GM12864 (cell line): Measurements from ENCODE around the gene GAS5.

Experiments used
- DNase-seq: peaks from one replicate; pipeline ENCODE4 v3.0.0-alpha.2; 2011; ENCODE audit warnings: low read depth
- H3K4me3 ChIP-seq: 2 replicates; pipeline ENCODE4 v1.5.1; 2011; ENCODE audit warnings: mild to moderate bottlenecking, low read depth, low read length, control low read depth
- TF ChIP-seq, protein P1 (sequence below): IDR thresholded peaks from 2 replicates; pipeline ENCODE4 v1.5.1; 2011; ENCODE audit warnings: low read depth, mild to moderate bottlenecking, moderate library complexity, low read length, control low read depth, inconsistent platforms; ENCODE audit errors: missing control alignments

Gene GAS5

DNA sequence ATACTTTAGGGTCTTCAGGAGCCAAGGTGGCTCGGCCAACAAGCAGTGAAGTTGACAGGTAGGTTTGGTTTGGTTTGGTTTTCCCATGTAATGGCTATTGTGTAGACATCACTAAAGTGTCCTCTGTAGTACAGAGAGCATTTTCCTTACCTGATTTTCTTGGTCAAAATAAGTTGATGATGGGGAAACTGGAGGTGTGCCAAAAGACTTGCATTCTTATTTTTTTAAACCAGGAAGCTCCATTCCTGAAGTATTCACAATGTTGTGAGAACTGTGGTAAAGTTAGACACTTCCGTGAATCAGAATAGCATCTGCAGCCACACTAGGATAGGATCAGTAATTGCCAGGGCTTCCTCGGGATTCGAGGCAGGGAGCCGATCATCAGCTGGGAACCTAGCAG lies 3.3 kb upstream of the GAS5 start:
- TF ChIP-seq, protein P1, sequence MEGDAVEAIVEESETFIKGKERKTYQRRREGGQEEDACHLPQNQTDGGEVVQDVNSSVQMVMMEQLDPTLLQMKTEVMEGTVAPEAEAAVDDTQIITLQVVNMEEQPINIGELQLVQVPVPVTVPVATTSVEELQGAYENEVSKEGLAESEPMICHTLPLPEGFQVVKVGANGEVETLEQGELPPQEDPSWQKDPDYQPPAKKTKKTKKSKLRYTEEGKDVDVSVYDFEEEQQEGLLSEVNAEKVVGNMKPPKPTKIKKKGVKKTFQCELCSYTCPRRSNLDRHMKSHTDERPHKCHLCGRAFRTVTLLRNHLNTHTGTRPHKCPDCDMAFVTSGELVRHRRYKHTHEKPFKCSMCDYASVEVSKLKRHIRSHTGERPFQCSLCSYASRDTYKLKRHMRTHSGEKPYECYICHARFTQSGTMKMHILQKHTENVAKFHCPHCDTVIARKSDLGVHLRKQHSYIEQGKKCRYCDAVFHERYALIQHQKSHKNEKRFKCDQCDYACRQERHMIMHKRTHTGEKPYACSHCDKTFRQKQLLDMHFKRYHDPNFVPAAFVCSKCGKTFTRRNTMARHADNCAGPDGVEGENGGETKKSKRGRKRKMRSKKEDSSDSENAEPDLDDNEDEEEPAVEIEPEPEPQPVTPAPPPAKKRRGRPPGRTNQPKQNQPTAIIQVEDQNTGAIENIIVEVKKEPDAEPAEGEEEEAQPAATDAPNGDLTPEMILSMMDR, result no peak
- no peak overlapping the region for H3K4me3 ChIP-seq
- no peak for DNase-seq

DNA sequence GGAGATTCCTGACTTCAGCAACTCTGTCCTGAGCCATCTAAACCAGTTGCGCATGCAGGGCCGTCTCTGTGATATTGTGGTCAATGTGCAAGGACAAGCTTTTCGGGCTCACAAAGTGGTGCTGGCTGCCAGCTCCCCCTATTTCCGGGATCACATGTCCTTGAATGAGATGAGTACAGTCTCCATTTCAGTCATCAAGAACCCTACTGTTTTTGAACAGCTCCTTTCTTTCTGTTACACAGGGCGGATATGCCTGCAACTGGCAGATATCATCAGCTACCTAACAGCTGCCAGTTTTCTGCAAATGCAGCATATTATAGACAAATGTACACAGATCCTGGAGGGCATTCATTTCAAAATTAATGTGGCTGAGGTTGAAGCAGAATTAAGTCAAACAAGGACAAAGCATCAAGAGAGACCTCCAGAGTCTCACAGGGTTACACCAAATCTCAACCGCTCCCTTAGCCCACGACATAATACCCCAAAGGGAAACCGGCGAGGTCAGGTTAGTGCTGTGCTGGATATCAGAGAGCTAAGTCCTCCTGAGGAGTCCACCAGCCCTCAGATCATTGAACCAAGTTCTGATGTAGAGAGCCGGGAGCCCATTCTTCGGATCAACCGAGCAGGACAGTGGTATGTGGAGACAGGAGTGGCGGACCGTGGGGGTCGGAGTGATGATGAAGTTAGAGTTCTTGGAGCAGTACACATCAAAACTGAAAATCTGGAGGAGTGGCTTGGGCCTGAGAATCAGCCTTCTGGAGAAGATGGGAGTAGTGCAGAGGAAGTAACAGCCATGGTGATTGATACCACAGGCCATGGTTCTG lies 2.7 kb upstream of the GAS5 start:
- TF ChIP-seq, protein P1, result no peak
- peak; percentile 67 for DNase-seq
- peak overlapping the region; percentile 20 for H3K4me3 ChIP-seq

GRCh38 chr1:173869021-173869359 lies 1.2 kb upstream of the GAS5 start:
- TF ChIP-seq, protein P1, result no peak
- H3K4me3 ChIP-seq, result peak overlapping the region; percentile 78
- no peak for DNase-seq

GRCh38 chr1:173868266-173869020 lies 654 bp upstream of the GAS5 start, which contains the start of gene ZBTB37:
Gene ZBTB37 (plus strand): TSS chr1:173868380. CDS start chr1:173870226, 1,846 bp downstream.
- no peak for DNase-seq
- TF ChIP-seq, protein P1, result no peak
- H3K4me3 ChIP-seq, result peak within 1 kb of the TSS; percentile 93

- TF ChIP-seq, protein P1, result peak; percentile 1
- H3K4me3 ChIP-seq, result peak overlapping the region; percentile 93
- no peak for DNase-seq
Observed at GRCh38 chr1:173867141-173867752, 542 bp downstream of the GAS5 start.

DNA sequence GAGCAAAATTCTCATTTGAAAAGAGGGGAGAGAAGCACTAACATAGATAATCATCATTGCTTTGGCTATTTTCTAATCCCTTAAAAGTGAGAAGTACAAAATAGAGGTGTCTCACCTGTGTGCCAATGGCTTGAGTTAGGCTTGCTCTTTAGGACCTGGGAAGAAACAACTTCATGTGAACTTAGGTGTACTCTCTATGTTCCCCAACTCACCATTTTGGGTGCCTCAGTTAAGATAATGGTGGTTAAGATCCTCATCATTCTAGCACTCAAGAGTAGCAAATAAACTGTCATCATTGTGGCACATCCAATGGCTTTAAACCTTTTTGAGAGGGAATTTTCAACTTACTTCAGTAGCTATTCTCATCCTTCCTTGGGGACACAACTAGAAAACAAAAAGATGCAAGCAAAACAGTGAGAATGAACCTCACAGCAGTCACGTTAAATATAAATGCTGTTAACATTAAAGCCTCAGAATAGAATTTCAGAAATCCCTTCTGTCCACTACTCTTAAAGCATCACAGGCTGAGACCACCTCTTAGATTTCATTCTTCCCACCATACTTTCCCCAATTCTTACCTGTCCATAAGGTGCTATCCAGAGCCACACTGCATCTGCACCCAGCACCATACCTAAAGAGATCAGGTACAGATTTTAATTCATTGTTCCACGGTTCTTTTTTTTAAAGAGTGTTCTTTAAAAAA lies 1.2 kb downstream of the GAS5 start:
- TF ChIP-seq, protein P1, result no peak
- DNase-seq, result no peak

More for the DNA sequence above, 1.2 kb downstream of the GAS5 start:
- peak overlapping the region; percentile 93 for H3K4me3 ChIP-seq
